Lower lobe of right lung (tissue), 2 donors: ENCODE results near the gene RNF146. TPM values are rescaled to one million over a fixed set of nuclear protein-coding genes. Genes with fewer than 3 reads are reported as not detected.

Source experiments
- ATAC-seq, 2 donors: fragments of 200-7000 bp; cut with Tn5 transposase; one replicate each; pipeline ENCODE4 v1.9.1; 2020 to 2022; ENCODE audit warnings: mild to moderate bottlenecking in 2 of 2, moderate library complexity in 2 of 2
- DNase-seq: peaks from one replicate; pipeline ENCODE4 v3.0.0-alpha.2; 2020
- H3K27ac ChIP-seq: fragments of 200-600 bp; one replicate; pipeline ENCODE4 v1.8.0; 2022
- H3K27me3 ChIP-seq: fragments of 200-600 bp; one replicate; pipeline ENCODE4 v1.8.0; 2022; ENCODE audit warnings: low read depth
- H3K36me3 ChIP-seq: fragments of 200-600 bp; one replicate; pipeline ENCODE4 v1.8.0; 2022; ENCODE audit warnings: mild to moderate bottlenecking
- H3K4me1 ChIP-seq: fragments of 200-600 bp; one replicate; pipeline ENCODE4 v1.8.0; 2022
- H3K4me3 ChIP-seq: fragments of 200-600 bp; one replicate; pipeline ENCODE4 v1.8.0; 2022; ENCODE audit warnings: mild to moderate bottlenecking
- H3K9me3 ChIP-seq: fragments of 200-600 bp; one replicate; pipeline ENCODE4 v1.8.0; 2022
- CTCF ChIP-seq: fragments of 200-600 bp; IDR thresholded peaks from one replicate; pipeline ENCODE4 v1.8.0; 2022; ENCODE audit warnings: antibody characterized with exemption, mild to moderate bottlenecking
- intact Hi-C: fragments of 100-400 bp; cut with DNase I; formaldehyde crosslinking; loops from one replicate; pipeline ENCODE4 v1.11.0; 2022
- total RNA-seq: library from RNA; stranded (reverse); fragmentation: NEBNext Ultra II Directional; extraction: Animal tissue kit (Norgen Biotek cat#: 25700); gene quantifications from one replicate; pipeline ENCODE4 v1.2.1, GENCODE V29; 2021
- donor health status: DM: no; HTN: yes; CAD: no; lungs with severe emphysema.

RNF146 gene
- total RNA-seq, 1 donor from 2014 or later = 61.7 TPM

- Histone ChIP-seq H3K27me3 (no peaks in the 10 kb centered on the region), H3K4me1 (peaks cover 46% of the 10 kb centered on the region), H3K4me3 (no peak overlapping the region), H3K9me3 (no peaks in the 10 kb centered on the region), H3K36me3 (peaks cover 19% of the 10 kb centered on the region), H3K27ac (no peak overlapping the region)
- no peak for ATAC-seq
- DNase-seq = no peak
- TF ChIP-seq CTCF = no peak
- intact Hi-C loops = loop anchor here (10.0 kb wide), 1 partner anchor 155 kb away; the partner anchor contains the start of gene KIAA0408
Observed at GRCh38 chr6:127299522-127300240, 33.0 kb downstream of the RNF146 start.

- TF ChIP-seq CTCF = no peak
- Histone ChIP-seq H3K27ac (no peak overlapping the region), H3K36me3 (peaks cover 13% of the 10 kb centered on the region), H3K9me3 (no peaks in the 10 kb centered on the region), H3K27me3 (no peaks in the 10 kb centered on the region), H3K4me3 (no peak overlapping the region), H3K4me1 (peaks cover 46% of the 10 kb centered on the region)
- intact Hi-C loops = loop anchor here (10.0 kb wide), 1 partner anchor 154 kb away; the partner anchor contains the start of gene KIAA0408
- no peak for DNase-seq
- ATAC-seq = peak in 1 of 2 donors; percentile 37
Observed at GRCh38 chr6:127300411-127300810, 33.7 kb downstream of the RNF146 start.

- no peak overlapping the region for H3K4me3 ChIP-seq
- intact Hi-C loops = loop anchor here (10.0 kb wide), 1 partner anchor 154 kb away; the partner anchor contains the start of gene KIAA0408
- peaks cover 7% of the 10 kb centered on the region for H3K36me3 ChIP-seq
- no peaks in the 10 kb centered on the region for H3K27me3 ChIP-seq
- peaks cover 46% of the 10 kb centered on the region for H3K4me1 ChIP-seq
- TF ChIP-seq CTCF = no peak
- H3K9me3 ChIP-seq = no peaks in the 10 kb centered on the region
- DNase-seq (no peak), ATAC-seq (peak in 1 of 2 donors; percentile 52)
- H3K27ac ChIP-seq = no peak overlapping the region
Observed at GRCh38 chr6:127301199-127301700, 34.6 kb downstream of the RNF146 start.

- peak; percentile 72 for TF ChIP-seq CTCF
Observed at GRCh38 chr6:127302728-127303660, 36.3 kb downstream of the RNF146 start.

GRCh38 chr6:127303917-127304316 lies 37.3 kb downstream of the RNF146 start:
- Histone ChIP-seq H3K9me3 (no peaks in the 10 kb centered on the region), H3K27ac (no peak overlapping the region), H3K4me3 (no peak overlapping the region), H3K36me3 (peaks cover 6% of the 10 kb centered on the region), H3K27me3 (no peaks in the 10 kb centered on the region), H3K4me1 (peaks cover 46% of the 10 kb centered on the region)
- TF ChIP-seq CTCF = no peak
- ATAC-seq (peak in 1 of 2 donors; percentile 59), DNase-seq (no peak)
- intact Hi-C loops = loop anchor here (10.0 kb wide), 1 partner anchor 151 kb away; the partner anchor contains the start of gene KIAA0408

More at GRCh38 chr6:127302728-127303660, 36.3 kb downstream of the RNF146 start:
- Histone ChIP-seq H3K27me3 (no peaks in the 10 kb centered on the region), H3K4me1 (peaks cover 46% of the 10 kb centered on the region), H3K36me3 (peaks cover 7% of the 10 kb centered on the region), H3K27ac (no peak overlapping the region), H3K4me3 (no peak overlapping the region), H3K9me3 (no peaks in the 10 kb centered on the region)
- peak; percentile 80 to 83 for ATAC-seq
- DNase-seq = no peak
- intact Hi-C loops = loop anchor here (10.0 kb wide), 1 partner anchor 152 kb away; the partner anchor contains the start of gene KIAA0408
